Right atrium auricular region (tissue), 2 donors: ENCODE results near the gene CMTM4. TPM values are rescaled to one million over a fixed set of nuclear protein-coding genes. Genes with fewer than 3 reads are reported as not detected.
"Not testable (repeated sequence)": the region's sequence is repeated elsewhere in the genome, so short reads cannot be mapped to it uniquely, and the experiment has no call there.

Experiments
- DNase-seq: peaks from one replicate; pipeline ENCODE4 v3.0.0-alpha.2; 2019; ENCODE audit warnings: low spot score
- H3K27ac ChIP-seq, 2 donors: fragments of 200-600 bp; sonication (generic); 1 replicate in 1 of 2; 2 replicates in 1 of 2; pipeline ENCODE4 v1.5.1; 2016 to 2019
- H3K27me3 ChIP-seq, 2 donors: fragments of 200-600 bp; sonication (generic); one replicate each; pipeline versions ENCODE4 v1.5.1 to v1.6.0; 2017 to 2019
- H3K36me3 ChIP-seq: fragments of 200-600 bp; sonication (generic); one replicate; pipeline ENCODE4 v1.5.1; 2016
- H3K4me1 ChIP-seq, 2 donors: fragments of 200-600 bp; sonication (generic); one replicate each; pipeline versions ENCODE4 v1.5.1 to v1.6.0; 2017 to 2019
- H3K4me3 ChIP-seq, 2 donors: fragments of 200-600 bp; sonication (generic); 1 replicate in 1 of 2; 2 replicates in 1 of 2; pipeline ENCODE4 v1.5.1; 2017 to 2019; ENCODE audit warnings: mild to moderate bottlenecking in 1 of 2, moderate library complexity in 1 of 2
- H3K9me3 ChIP-seq, 2 donors: fragments of 200-600 bp; sonication (generic); one replicate each; pipeline ENCODE4 v1.5.1; 2019
- total RNA-seq, 2 donors: library from RNA; depleted of rRNA; stranded (reverse); fragments of >200 nt; gene quantifications; one replicate each; pipeline ENCODE4 v1.1.0, GENCODE V29; 2016
- TF ChIP-seq, protein P1 (sequence below), 2 donors: fragments of 200-600 bp; sonication (generic); IDR thresholded peaks; one replicate each; pipeline ENCODE4 v1.5.1; 2019; ENCODE audit warnings: antibody characterized with exemption in 2 of 2

Gene CMTM4
- total RNA-seq, 2 donors from 2014 or later = 7.5 to 15.2 TPM

DNA sequence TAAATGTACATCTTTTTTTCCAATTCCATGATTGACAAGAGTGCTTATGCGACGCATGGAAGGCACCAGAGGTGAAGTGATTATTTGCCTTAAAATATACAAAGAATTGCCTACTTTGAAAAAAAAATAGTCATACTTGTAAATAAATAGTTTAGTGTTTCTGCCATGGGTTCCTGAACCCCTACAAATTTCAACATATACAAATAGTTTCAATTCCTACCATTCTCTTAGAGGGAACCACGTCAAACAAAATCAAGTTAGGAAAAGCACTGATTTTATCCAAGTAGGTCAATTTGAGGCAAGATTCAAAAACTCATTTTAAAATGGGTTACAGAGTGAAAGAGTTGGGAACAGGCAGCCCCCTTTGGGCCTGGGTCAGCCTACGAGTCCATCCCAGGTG, 80.4 kb downstream of the CMTM4 start:
- H3K27ac ChIP-seq = no peak overlapping the region
- TF ChIP-seq, protein P1, sequence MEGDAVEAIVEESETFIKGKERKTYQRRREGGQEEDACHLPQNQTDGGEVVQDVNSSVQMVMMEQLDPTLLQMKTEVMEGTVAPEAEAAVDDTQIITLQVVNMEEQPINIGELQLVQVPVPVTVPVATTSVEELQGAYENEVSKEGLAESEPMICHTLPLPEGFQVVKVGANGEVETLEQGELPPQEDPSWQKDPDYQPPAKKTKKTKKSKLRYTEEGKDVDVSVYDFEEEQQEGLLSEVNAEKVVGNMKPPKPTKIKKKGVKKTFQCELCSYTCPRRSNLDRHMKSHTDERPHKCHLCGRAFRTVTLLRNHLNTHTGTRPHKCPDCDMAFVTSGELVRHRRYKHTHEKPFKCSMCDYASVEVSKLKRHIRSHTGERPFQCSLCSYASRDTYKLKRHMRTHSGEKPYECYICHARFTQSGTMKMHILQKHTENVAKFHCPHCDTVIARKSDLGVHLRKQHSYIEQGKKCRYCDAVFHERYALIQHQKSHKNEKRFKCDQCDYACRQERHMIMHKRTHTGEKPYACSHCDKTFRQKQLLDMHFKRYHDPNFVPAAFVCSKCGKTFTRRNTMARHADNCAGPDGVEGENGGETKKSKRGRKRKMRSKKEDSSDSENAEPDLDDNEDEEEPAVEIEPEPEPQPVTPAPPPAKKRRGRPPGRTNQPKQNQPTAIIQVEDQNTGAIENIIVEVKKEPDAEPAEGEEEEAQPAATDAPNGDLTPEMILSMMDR (IDR thresholded peaks at IDR 0.05) = no peak
- no peak for DNase-seq

DNA sequence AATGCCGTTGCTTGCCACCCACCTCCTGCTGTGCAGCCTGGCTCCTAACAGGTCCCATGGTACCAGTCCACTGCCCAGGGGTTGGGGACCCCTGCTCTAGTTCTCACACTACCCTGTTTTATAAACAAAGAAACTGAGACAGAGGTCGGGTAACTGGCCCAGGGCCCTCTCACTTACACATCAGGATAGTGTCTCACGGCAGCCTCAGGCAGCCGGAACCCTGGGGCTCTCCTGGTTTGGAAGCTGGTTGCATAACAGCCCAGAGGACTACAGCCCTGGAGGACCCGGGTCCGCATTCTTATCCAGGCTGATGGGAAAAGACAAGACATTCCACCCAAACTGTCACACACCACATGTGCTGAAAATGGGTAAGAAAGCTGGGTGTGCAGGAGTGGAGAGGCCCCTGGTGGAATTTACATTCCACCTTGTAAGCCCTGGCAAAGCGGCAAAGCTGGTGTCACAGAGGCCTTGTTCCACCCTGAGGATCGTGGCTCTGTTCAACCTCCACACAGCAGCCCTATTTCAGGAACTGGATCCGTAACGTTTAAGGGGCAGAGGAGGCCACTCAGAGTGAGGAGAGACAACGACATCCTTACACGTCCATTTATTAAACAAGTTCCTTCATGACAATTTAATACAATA, 82.3 kb downstream of the CMTM4 start:
- H3K27me3 ChIP-seq = no peaks in the 10 kb centered on the region
- H3K9me3 ChIP-seq = no peaks in the 10 kb centered on the region
- H3K4me3 ChIP-seq = no peak overlapping the region
- peaks cover 45% of the 10 kb centered on the region for H3K36me3 ChIP-seq
- TF ChIP-seq, protein P1 (IDR thresholded peaks at IDR 0.05) = no peak
- no peaks in the 10 kb centered on the region for H3K4me1 ChIP-seq
- no peak for DNase-seq
- H3K27ac ChIP-seq = no peak overlapping the region

More for the DNA sequence above, 80.4 kb downstream of the CMTM4 start:
- H3K4me1 ChIP-seq = peaks cover 0 to 5% of the 10 kb centered on the region in 2 donors
- H3K36me3 ChIP-seq = peaks cover 28% of the 10 kb centered on the region
- H3K9me3 ChIP-seq = no peaks in the 10 kb centered on the region
- no peak overlapping the region for H3K4me3 ChIP-seq
- H3K27me3 ChIP-seq = no peaks in the 10 kb centered on the region

DNA sequence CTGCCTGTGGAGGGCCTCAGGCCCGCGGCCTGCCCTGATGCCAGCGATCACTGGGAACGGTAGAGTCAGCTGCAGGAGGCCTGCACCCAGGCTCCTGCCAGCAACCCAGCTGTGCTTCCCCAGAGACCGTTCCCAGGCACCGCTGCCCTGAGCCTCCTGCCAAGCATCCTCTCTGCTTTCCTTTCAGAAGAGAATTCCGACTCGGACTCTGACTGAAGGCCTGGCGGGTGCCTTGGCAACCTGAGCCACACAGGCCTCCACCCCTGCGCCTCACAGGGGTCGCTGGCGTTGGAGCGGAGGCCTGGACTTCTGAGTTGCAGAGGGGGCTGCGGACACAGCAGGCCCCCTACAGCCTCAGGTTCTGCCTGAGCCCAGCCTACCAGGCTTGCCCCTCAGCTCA, 84.1 kb downstream of the CMTM4 start:
- Histone ChIP-seq H3K4me1 (peaks cover 3 to 13% of the 10 kb centered on the region in 2 donors), H3K36me3 (peaks cover 50% of the 10 kb centered on the region), H3K27me3 (no peaks in the 10 kb centered on the region), H3K4me3 (no peak overlapping the region), H3K9me3 (no peaks in the 10 kb centered on the region), H3K27ac (no peak overlapping the region)
- no peak for DNase-seq
- TF ChIP-seq, protein P1 (IDR thresholded peaks at IDR 0.05) = no peak

DNA sequence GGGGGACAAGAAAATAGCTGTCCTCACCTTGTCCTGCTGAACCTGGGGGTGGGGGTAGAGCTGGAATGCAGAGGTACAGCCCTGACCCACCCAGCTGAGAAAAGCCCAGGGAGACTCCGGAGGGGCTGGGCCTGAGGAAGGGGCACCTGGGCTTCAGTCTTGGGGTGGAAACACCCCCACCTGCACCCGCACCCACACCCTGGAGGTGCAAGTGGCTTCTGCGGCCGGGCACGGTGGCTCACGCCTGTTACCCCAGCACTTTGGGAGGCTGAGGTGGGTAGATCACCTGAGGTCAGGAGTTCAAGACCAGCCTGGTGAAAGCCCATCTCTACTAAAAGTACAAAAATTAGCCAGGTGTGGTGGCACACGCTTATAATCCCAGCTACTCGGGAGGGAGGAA, 84.6 kb downstream of the CMTM4 start:
- Histone ChIP-seq H3K4me1 (peaks cover 3 to 13% of the 10 kb centered on the region in 2 donors), H3K36me3 (peaks cover 50% of the 10 kb centered on the region)
- H3K27ac ChIP-seq, DNase-seq, H3K27me3 ChIP-seq, H3K9me3 ChIP-seq, H3K4me3 ChIP-seq: not testable (repeated sequence)

DNA sequence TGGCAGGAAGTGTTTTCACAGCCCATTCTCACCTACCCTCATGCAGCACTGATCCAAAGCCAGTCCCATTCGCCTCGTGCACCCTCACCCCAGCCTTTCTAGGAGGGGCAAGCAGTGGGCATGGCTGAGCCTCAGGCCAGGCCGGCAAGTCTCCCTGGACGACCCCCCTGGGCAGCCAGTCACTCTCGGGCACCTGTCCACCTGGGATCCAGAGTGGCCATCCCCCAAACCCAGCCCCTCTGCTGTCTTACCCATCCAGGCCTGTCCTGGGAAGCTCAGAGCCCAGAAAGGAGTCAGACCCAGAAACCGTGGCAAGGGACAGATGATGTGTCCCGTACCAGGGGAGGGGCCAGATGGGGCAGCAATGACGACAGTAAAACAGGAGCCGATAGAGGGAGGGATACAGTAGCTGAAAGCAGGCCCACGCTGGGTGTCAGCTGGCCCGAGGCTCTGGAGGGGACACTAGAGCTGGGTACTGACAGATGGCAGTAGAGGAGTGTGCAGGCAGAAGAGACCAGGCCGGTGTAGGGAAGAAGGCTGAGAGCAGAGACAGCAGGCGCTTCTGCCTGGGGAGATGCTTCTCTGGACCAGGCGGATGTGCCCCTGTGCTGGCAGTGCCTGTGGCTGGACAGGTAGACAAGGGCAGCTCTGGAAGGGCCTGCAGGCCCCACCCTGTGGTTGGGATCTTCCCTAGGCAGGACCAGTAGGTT, 86.3 kb downstream of the CMTM4 start:
- H3K27ac ChIP-seq = no peak overlapping the region
- no peaks in the 10 kb centered on the region for H3K9me3 ChIP-seq
- DNase-seq = no peak
- H3K4me3 ChIP-seq = no peak overlapping the region
- H3K27me3 ChIP-seq = no peaks in the 10 kb centered on the region
- TF ChIP-seq, protein P1 (IDR thresholded peaks at IDR 0.05) = no peak
- H3K4me1 ChIP-seq = peaks cover 3 to 26% of the 10 kb centered on the region in 2 donors
- peaks cover 50% of the 10 kb centered on the region for H3K36me3 ChIP-seq

DNA sequence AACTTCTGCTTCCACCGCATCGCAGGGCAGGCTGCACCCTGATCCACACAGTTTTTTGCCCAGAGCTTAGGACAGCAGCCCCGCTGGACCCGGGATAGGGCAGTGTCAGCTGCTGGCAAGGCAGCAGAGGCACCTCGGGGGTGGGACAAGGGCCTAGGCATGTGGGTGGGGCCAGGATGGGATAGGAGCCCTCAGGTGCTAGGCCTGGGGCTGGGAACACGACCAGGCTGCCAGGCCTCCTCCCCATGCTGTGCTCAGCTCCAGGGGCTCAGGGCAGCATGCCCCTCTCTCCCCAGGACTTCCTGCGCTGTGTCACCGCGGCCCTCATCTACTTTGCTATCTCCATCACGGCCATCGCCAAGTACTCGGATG, 87.4 kb downstream of the CMTM4 start:
- no peaks in the 10 kb centered on the region for H3K9me3 ChIP-seq
- DNase-seq = no peak
- no peaks in the 10 kb centered on the region for H3K27me3 ChIP-seq
- peak overlapping the region in 1 of 2 donors; percentile 40 for H3K27ac ChIP-seq
- H3K4me3 ChIP-seq = no peak overlapping the region
- TF ChIP-seq, protein P1 (IDR thresholded peaks at IDR 0.05) = no peak
- peaks cover 3 to 29% of the 10 kb centered on the region in 2 donors for H3K4me1 ChIP-seq
- H3K36me3 ChIP-seq = peaks cover 50% of the 10 kb centered on the region
